ENCODE data around the gene XDH.

DNA sequence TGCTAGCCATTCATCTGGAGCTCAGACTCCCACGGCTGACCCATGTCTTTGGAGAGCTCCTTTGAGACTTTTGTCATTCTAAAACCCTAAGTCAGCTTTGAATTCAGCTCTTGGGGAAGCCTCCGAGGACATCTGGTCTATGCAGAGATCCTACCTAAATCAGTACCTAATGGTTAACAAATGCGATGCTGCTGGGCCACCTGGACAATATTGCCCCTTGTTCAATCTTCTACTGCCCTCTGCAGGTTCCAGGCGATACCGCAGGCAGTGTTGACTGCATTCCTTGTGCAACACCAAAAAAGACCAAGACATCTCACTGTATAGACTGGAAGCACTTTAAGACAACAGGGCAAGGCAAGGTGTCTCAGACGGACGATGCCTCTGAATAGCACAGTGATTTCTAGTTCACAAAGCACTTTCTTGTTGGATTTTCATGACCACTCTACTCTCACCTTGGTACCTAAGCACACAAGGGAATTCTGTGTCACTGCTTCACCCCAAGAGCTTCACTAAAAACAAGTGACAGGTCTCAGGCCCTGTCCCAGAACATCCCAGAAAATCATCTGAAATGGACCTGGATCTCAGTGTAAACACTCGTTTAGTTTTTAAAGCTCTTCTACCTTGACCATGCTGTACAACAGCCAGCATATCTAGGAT, 80.9 kb downstream of the XDH start:
- TF ChIP-seq, protein P1, sequence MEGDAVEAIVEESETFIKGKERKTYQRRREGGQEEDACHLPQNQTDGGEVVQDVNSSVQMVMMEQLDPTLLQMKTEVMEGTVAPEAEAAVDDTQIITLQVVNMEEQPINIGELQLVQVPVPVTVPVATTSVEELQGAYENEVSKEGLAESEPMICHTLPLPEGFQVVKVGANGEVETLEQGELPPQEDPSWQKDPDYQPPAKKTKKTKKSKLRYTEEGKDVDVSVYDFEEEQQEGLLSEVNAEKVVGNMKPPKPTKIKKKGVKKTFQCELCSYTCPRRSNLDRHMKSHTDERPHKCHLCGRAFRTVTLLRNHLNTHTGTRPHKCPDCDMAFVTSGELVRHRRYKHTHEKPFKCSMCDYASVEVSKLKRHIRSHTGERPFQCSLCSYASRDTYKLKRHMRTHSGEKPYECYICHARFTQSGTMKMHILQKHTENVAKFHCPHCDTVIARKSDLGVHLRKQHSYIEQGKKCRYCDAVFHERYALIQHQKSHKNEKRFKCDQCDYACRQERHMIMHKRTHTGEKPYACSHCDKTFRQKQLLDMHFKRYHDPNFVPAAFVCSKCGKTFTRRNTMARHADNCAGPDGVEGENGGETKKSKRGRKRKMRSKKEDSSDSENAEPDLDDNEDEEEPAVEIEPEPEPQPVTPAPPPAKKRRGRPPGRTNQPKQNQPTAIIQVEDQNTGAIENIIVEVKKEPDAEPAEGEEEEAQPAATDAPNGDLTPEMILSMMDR (IDR thresholded peaks at IDR 0.05): peak; percentile 81 to 98 (median 92)
- no peak for TF ChIP-seq POLR2A (IDR thresholded peaks at IDR 0.05)

All from esophagus squamous epithelium (tissue), 4 donors.